SK-N-SH (cell line): ENCODE results near the gene GPR3. TPM values are rescaled to one million over a fixed set of nuclear protein-coding genes. Genes with fewer than 3 reads are reported as not detected.

Experiments used
- CTCF ChIA-PET: fragments of 300-600, 350-600 bp; formaldehyde crosslinking; extraction: SDS; loops from one replicate; lab custom pipeline; 2021; lab: Yijun Ruan, JAX
- POLR2A ChIA-PET: fragments of 350-600 bp; sonication (Branson Sonifier 250); formaldehyde crosslinking; extraction: SDS; loops from one replicate; lab custom pipeline; 2020; ENCODE audit warnings: antibody characterized with exemption, inconsistent platforms; lab: Yijun Ruan, JAX
- DNase-seq: peaks from one replicate; pipeline ENCODE4 v3.0.0; 2012
- H2AFZ ChIP-seq: fragments of 200-600 bp; sonication (generic); 2 replicates; pipeline ENCODE4 v1.8.1; 2016; ENCODE audit warnings: antibody characterized with exemption, mild to moderate bottlenecking, low read depth
- H3F3A ChIP-seq: fragments of 200-600 bp; sonication (generic); replicated peaks from 2 replicates; pipeline ENCODE3; 2016; ENCODE audit warnings: antibody characterized with exemption, mild to moderate bottlenecking; ENCODE audit not compliant: insufficient read depth
- H3K27ac ChIP-seq, 2 experiments: fragments of 200-500 bp in 1 of 2; fragments of 200-600 bp in 1 of 2; sonication (Bioruptor generic) in 1 of 2; sonication (generic), shearing (Covaris generic) in 1 of 2; 2 replicates each; pipeline versions ENCODE4 v1.5.1 to v1.6.1; 2014 to 2016; ENCODE audit warnings: low read depth in 2 of 2, inconsistent platforms in 1 of 2, low read length in 1 of 2, mild to moderate bottlenecking in 1 of 2, mixed read lengths in 1 of 2
- H3K27me3 ChIP-seq: fragments of 200-600 bp; sonication (generic), shearing (Covaris generic); 2 replicates; pipeline ENCODE4 v1.6.1; 2016; ENCODE audit warnings: mixed run types; ENCODE audit not compliant: insufficient read depth
- H3K36me3 ChIP-seq, 2 experiments: fragments of 200-500 bp in 1 of 2; fragments of 200-600 bp in 1 of 2; sonication (Bioruptor generic) in 1 of 2; sonication (generic) in 1 of 2; replicated peaks in 1 of 2; 2 replicates each; pipeline versions ENCODE3 to v1.5.1; 2014 to 2016; ENCODE audit warnings: low read length in 1 of 2, mild to moderate bottlenecking in 1 of 2; ENCODE audit not compliant: insufficient read depth in 2 of 2, control insufficient read depth in 1 of 2
- H3K4me1 ChIP-seq, 2 experiments: fragments of 200-500 bp in 1 of 2; fragments of 200-600 bp in 1 of 2; sonication (Bioruptor generic) in 1 of 2; sonication (generic), shearing (Covaris generic) in 1 of 2; 2 replicates each; pipeline versions ENCODE4 v1.5.1 to v1.6.1; 2014 to 2016; ENCODE audit warnings: low read depth in 1 of 2, low read length in 1 of 2, mixed run types in 1 of 2; ENCODE audit not compliant: insufficient read depth in 2 of 2, control insufficient read depth in 1 of 2
- H3K4me2 ChIP-seq: fragments of 200-600 bp; sonication (generic), shearing (Covaris generic); 2 replicates; pipeline ENCODE4 v1.6.1; 2017; ENCODE audit warnings: mixed run types
- H3K4me3 ChIP-seq, 2 experiments: fragments of 200-500 bp in 1 of 2; fragments of 200-600 bp in 1 of 2; sonication (Bioruptor generic) in 1 of 2; sonication (generic), shearing (Covaris generic) in 1 of 2; 2 replicates each; pipeline versions ENCODE4 v1.5.1 to v1.8.1; 2014 to 2016; ENCODE audit warnings: low read depth in 2 of 2, inconsistent platforms in 1 of 2, low read length in 1 of 2, mild to moderate bottlenecking in 1 of 2, mixed read lengths in 1 of 2, moderate library complexity in 1 of 2
- H3K79me2 ChIP-seq: fragments of 200-600 bp; sonication (generic); 2 replicates; pipeline ENCODE4 v1.8.1; 2017; ENCODE audit warnings: mild to moderate bottlenecking; ENCODE audit not compliant: insufficient read depth
- H3K9ac ChIP-seq: fragments of 200-600 bp; sonication (generic); 2 replicates; pipeline ENCODE4 v1.6.1; 2017; ENCODE audit warnings: mixed run types
- H3K9me2 ChIP-seq: fragments of 200-600 bp; sonication (generic); 2 replicates; pipeline ENCODE4 v1.6.1; 2017; ENCODE audit warnings: mixed run types
- H3K9me3 ChIP-seq: fragments of 200-600 bp; sonication (generic); 2 replicates; pipeline ENCODE4 v1.6.1; 2017; ENCODE audit warnings: mixed run types, mild to moderate bottlenecking, moderate library complexity
- H4K20me1 ChIP-seq: fragments of 200-600 bp; sonication (generic); 2 replicates; pipeline ENCODE4 v1.6.1; 2017; ENCODE audit warnings: mild to moderate bottlenecking, mixed run types; ENCODE audit not compliant: insufficient read depth
- CHD2 ChIP-seq: fragments of 150-350 bp; IDR thresholded peaks from 2 replicates; pipeline ENCODE4 v1.6.1; 2018; ENCODE audit warnings: low read length; ENCODE audit not compliant: partially characterized antibody
- ELF1 ChIP-seq: IDR thresholded peaks from 2 replicates; pipeline ENCODE4 v1.4.0; 2012
- EP300 ChIP-seq, 2 experiments: IDR thresholded peaks; 2 replicates each; pipeline versions ENCODE4 v1.4.0 to v1.6.1; 2012; ENCODE audit warnings: borderline replicate concordance in 1 of 2, low read depth in 1 of 2, low read length in 1 of 2
- FOXJ3 ChIP-seq: sonication (generic); formaldehyde crosslinking; IDR thresholded peaks from 2 replicates; pipeline ENCODE4 v1.5.1; 2020; ENCODE audit warnings: mild to moderate bottlenecking, missing genetic modification reagents
- GATA2 ChIP-seq: sonication (generic); formaldehyde crosslinking; IDR thresholded peaks from 2 replicates; pipeline ENCODE4 v1.5.0; 2020; ENCODE audit warnings: mild to moderate bottlenecking, missing genetic modification reagents
- MEF2A ChIP-seq: IDR thresholded peaks from 2 replicates; pipeline ENCODE4 v1.4.0; 2012; ENCODE audit warnings: low read depth, borderline replicate concordance
- NFIC ChIP-seq: IDR thresholded peaks from 2 replicates; pipeline ENCODE4 v1.4.0; 2012; ENCODE audit warnings: borderline replicate concordance
- NRF1 ChIP-seq: IDR thresholded peaks from 2 replicates; pipeline ENCODE4 v1.6.1; 2012; ENCODE audit warnings: low read depth, mild to moderate bottlenecking, low read length
- REST ChIP-seq: IDR thresholded peaks from 2 replicates; pipeline ENCODE4 v1.6.1; 2012; ENCODE audit warnings: mild to moderate bottlenecking, low read depth, low read length, moderate library complexity
- RFX5 ChIP-seq: IDR thresholded peaks from 2 replicates; pipeline ENCODE4 v1.6.1; 2012; ENCODE audit warnings: mild to moderate bottlenecking, improper control_type of control experiment, low read length
- SIN3A ChIP-seq: IDR thresholded peaks from 2 replicates; pipeline ENCODE4 v1.6.1; 2012; ENCODE audit warnings: low read depth, mild to moderate bottlenecking, low read length, moderate library complexity, borderline replicate concordance
- SMC3 ChIP-seq: IDR thresholded peaks from 2 replicates; pipeline ENCODE4 v1.6.1; 2012; ENCODE audit warnings: low read depth, low read length, improper control_type of control experiment
- TCF12 ChIP-seq: IDR thresholded peaks from 2 replicates; pipeline ENCODE4 v1.4.0; 2012
- WGBS: methylation state at CpG from one replicate; pipeline ENCODE4 v1.1.6; 2017; ENCODE audit warnings: low lambda C conversion rate; 5-methylcytosine and 5-hydroxymethylcytosine counted together
- polyA plus RNA-seq, 3 experiments: library from polyadenylated mRNA; depleted of rRNA; stranded (reverse); fragments of >200 nt; gene quantifications; 2 replicates each; pipeline ENCODE4 v1.2.3, GENCODE V29; 2012
- TF ChIP-seq, protein P1 (sequence below): IDR thresholded peaks from 2 replicates; pipeline ENCODE4; 2012
- TF ChIP-seq, protein P2 (sequence below): IDR thresholded peaks from 2 replicates; pipeline ENCODE4 v1.4.0; 2012; ENCODE audit warnings: low read depth

GPR3 gene
- polyA plus RNA-seq, 1 of the 3 experiments (the other 2 are of a cell fraction): 6.0 TPM

GRCh38 chr1:27353629-27354028 lies 38.8 kb upstream of the GPR3 start:
- 100% methylated on average over 1 of the region's 3 CpGs for WGBS
- DNase-seq: no peak
- TF ChIP-seq FOXJ3 (CRISPR knock-in tag) (no peak), CHD2 (no peak), EP300 (IDR thresholded peaks at IDR 0.05; ENCODE audit: borderline replicate concordance in 1 of 2, low read depth in 1 of 2, low read length in 1 of 2) (no peak), ELF1 (no peak), RFX5 (no peak), SMC3 (no peak), GATA2 (CRISPR knock-in tag) (no peak), NRF1 (no peak), SIN3A (no peak)
- H3K27ac ChIP-seq: no peak overlapping the region
- H3K4me2 ChIP-seq: no peak overlapping the region
- no peaks in the 10 kb centered on the region for H3K9me2 ChIP-seq
- no peaks in the 10 kb centered on the region for H3K9me3 ChIP-seq
- no peak overlapping the region for H3K4me3 ChIP-seq
- peaks cover 4 to 5% of the 10 kb centered on the region in 2 experiments for H3K36me3 ChIP-seq
- no peaks in the 10 kb centered on the region for H3F3A ChIP-seq
- H3K79me2 ChIP-seq: no peaks in the 10 kb centered on the region
- H3K27me3 ChIP-seq: no peaks in the 10 kb centered on the region
- H4K20me1 ChIP-seq: no peaks in the 10 kb centered on the region
- CTCF ChIA-PET: interaction anchor here (1.2 to 12.3 kb wide), 8 partner anchors 9 to 55 kb away, joined by 4 to 219 read pairs (median 4); partner anchors contain the start of gene MAP3K6
- H3K9ac ChIP-seq: no peak overlapping the region
- H3K4me1 ChIP-seq: peaks cover 0 to 15% of the 10 kb centered on the region in 2 experiments; a peak in 1 of 4 replicates
- no peak overlapping the region for H2AFZ ChIP-seq
- POLR2A ChIA-PET: interaction anchor here (0.6 to 1.4 kb wide), 2 partner anchors 12 to 258 kb away, joined by 3 to 4 read pairs; no protein-coding TSS in a partner anchor

- peaks cover 4 to 5% of the 10 kb centered on the region in 2 experiments for H3K36me3 ChIP-seq
- no peak overlapping the region for H3K9ac ChIP-seq
- WGBS: 85% methylated on average over 5 of the region's 5 CpGs
- H3K79me2 ChIP-seq: no peaks in the 10 kb centered on the region
- ChIA-PET CTCF (interaction anchor here (0.9 to 12.3 kb wide), 9 partner anchors 10 to 57 kb away, joined by 3 to 219 read pairs (median 45); partner anchors contain the start of genes CD164L2 and MAP3K6), POLR2A (interaction anchor here (1.6 kb wide), 1 partner anchor 9 kb away, joined by 3 read pairs; no protein-coding TSS in a partner anchor)
- TF ChIP-seq MEF2A: no peak
- no peak for TF ChIP-seq REST
- TF ChIP-seq NFIC: no peak
- TF ChIP-seq RFX5: no peak
- no peak for TF ChIP-seq TCF12
- TF ChIP-seq, protein P1, sequence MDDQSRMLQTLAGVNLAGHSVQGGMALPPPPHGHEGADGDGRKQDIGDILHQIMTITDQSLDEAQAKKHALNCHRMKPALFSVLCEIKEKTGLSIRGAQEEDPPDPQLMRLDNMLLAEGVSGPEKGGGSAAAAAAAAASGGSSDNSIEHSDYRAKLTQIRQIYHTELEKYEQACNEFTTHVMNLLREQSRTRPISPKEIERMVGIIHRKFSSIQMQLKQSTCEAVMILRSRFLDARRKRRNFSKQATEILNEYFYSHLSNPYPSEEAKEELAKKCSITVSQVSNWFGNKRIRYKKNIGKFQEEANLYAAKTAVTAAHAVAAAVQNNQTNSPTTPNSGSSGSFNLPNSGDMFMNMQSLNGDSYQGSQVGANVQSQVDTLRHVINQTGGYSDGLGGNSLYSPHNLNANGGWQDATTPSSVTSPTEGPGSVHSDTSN: no peak
- no peak for TF ChIP-seq SMC3
- TF ChIP-seq, protein P2, sequence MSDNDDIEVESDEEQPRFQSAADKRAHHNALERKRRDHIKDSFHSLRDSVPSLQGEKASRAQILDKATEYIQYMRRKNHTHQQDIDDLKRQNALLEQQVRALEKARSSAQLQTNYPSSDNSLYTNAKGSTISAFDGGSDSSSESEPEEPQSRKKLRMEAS: no peak
- no peak for TF ChIP-seq FOXJ3 (CRISPR knock-in tag)
- H3K4me1 ChIP-seq: peaks cover 0 to 5% of the 10 kb centered on the region in 2 experiments; a peak in 1 of 4 replicates
- H3K4me3 ChIP-seq: no peak overlapping the region
- no peak overlapping the region for H3K27ac ChIP-seq
- H4K20me1 ChIP-seq: no peaks in the 10 kb centered on the region
- no peaks in the 10 kb centered on the region for H3K9me3 ChIP-seq
- DNase-seq: no peak
- H3F3A ChIP-seq: no peaks in the 10 kb centered on the region
- no peak overlapping the region for H3K4me2 ChIP-seq
- H3K9me2 ChIP-seq: no peaks in the 10 kb centered on the region
- no peaks in the 10 kb centered on the region for H3K27me3 ChIP-seq
- H2AFZ ChIP-seq: no peak overlapping the region
Observed at GRCh38 chr1:27355683-27356082, 36.7 kb upstream of the GPR3 start.
